Panc1 (cell line): Measurements from ENCODE around the gene OTOGL. TPM values are rescaled to one million over a fixed set of nuclear protein-coding genes. Genes with fewer than 3 reads are reported as not detected.

ENCODE experiments used
- ATAC-seq: fragments of 200-7000 bp; cut with Tn5 transposase; 2 replicates; pipeline ENCODE4 v1.9.1; 2020; ENCODE audit warnings: mild to moderate bottlenecking, moderate library complexity
- BruUV-seq: library from RNA; stranded (reverse); fragments of 400-500 nt; replicated peaks from 2 replicates; lab custom pipeline; 2021; lab: Mats Ljungman, UMichigan
- CTCF ChIA-PET: fragments of 300-600 bp; sonication (Branson Sonifier 250); formaldehyde crosslinking; loops from one replicate; lab custom pipeline; 2022; ENCODE audit warnings: antibody characterized with exemption; lab: Charles Lee
- POLR2A ChIA-PET: fragments of 300-600 bp; sonication (Branson Sonifier 250); formaldehyde crosslinking; loops from one replicate; lab custom pipeline; 2022; ENCODE audit warnings: antibody characterized with exemption; lab: Charles Lee
- DNase-seq: peaks from one replicate; pipeline ENCODE4 v3.0.0-alpha.2; 2010; ENCODE audit warnings: low read depth, low spot score
- H3K27ac ChIP-seq: 2 replicates; pipeline ENCODE4 v1.5.1; 2011; ENCODE audit warnings: mild to moderate bottlenecking, low read length, inconsistent platforms
- H3K27me3 ChIP-seq: fragments of 200-500 bp; sonication (Bioruptor generic); 2 replicates; pipeline ENCODE4 v1.6.0; 2014; ENCODE audit warnings: low read length, inconsistent platforms; ENCODE audit not compliant: control insufficient read depth, insufficient read depth
- H3K36me3 ChIP-seq: fragments of 200-500 bp; sonication (Bioruptor generic); 2 replicates; pipeline ENCODE4 v1.5.1; 2014; ENCODE audit warnings: inconsistent platforms, mild to moderate bottlenecking, low read length, moderate library complexity; ENCODE audit not compliant: control insufficient read depth, insufficient read depth
- H3K4me1 ChIP-seq: 2 replicates; pipeline ENCODE4 v1.5.1; 2011; ENCODE audit warnings: inconsistent platforms, mild to moderate bottlenecking, low read length, moderate library complexity; ENCODE audit not compliant: control insufficient read depth, insufficient read depth
- H3K4me3 ChIP-seq, 2 experiments: 2 replicates each; pipeline ENCODE4 v1.5.1; 2011 to 2012; ENCODE audit warnings: low read depth in 2 of 2, low read length in 2 of 2, mild to moderate bottlenecking in 2 of 2, inconsistent platforms in 1 of 2, moderate library complexity in 1 of 2
- H3K9me3 ChIP-seq: fragments of 200-500 bp; sonication (Bioruptor generic); 2 replicates; pipeline ENCODE4 v1.5.1; 2014; ENCODE audit warnings: low read depth, mild to moderate bottlenecking, inconsistent platforms, low read length, moderate library complexity; ENCODE audit not compliant: control insufficient read depth, insufficient read depth
- POLR2AphosphoS5 ChIP-seq: IDR thresholded peaks from 2 replicates; pipeline ENCODE4 v1.6.1; 2012; ENCODE audit warnings: mild to moderate bottlenecking, low read depth, low read length, moderate library complexity
- in situ Hi-C: cut with HindIII; loops from 2 replicates; pipeline ENCODE4 v1.10.0; 2016; ENCODE audit warnings: low sequenced_read_pairs, low pct_unique_long_range_greater_than_20kb
- intact Hi-C: fragments of 100-400 bp; cut with micrococcal nuclease; formaldehyde crosslinking; loops from one replicate; pipeline ENCODE4 v1.10.0; 2022; ENCODE audit not compliant: unreplicated experiment
- total RNA-seq: library from RNA; stranded (reverse); gene quantifications from one replicate; pipeline ENCODE4 v1.2.1, GENCODE V29; 2021; ENCODE audit not compliant: unreplicated experiment

OTOGL gene
- total RNA-seq, 1 experiment from 2014 or later, result not detected

DNA sequence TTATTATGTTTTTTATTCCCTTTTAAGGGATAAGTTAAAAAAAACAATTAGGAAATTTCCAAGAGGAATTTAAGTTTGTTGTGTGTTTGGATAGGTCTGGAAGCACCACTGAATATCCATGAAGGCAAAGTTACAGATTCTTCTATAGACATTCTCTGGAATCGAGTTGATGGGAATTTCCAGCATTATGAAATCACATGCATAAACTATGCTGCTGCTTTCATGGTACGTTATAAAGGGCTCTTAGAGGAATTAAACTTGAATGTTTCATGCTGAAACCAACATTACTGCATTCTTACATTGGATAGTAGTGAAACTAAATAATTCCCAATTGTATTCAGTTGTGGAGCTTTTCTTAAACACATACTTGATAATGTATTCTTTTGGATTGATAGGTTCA is 323.2 kb downstream of the OTOGL start:
- POLR2A ChIA-PET, result no interaction called here
- Histone ChIP-seq H3K27me3 (no peaks in the 10 kb centered on the region), H3K4me3 (no peak overlapping the region), H3K4me1 (no peaks in the 10 kb centered on the region), H3K36me3 (no peaks in the 10 kb centered on the region), H3K9me3 (no peaks in the 10 kb centered on the region), H3K27ac (no peak overlapping the region)
- in situ Hi-C loops, result no loop called here
- no peak for TF ChIP-seq POLR2AphosphoS5
- intact Hi-C loops, result no loop called here
- CTCF ChIA-PET, result no interaction called here
- BruUV-seq, result no TSS peak
- DNase-seq (no peak), ATAC-seq (no peak)

Other genes starting within 250 kb of the OTOGL start
- 61.6 TPM for gene PPP1R12A, start 164.4 kb upstream of the OTOGL start, total RNA-seq